H1 (cell line): ENCODE measurements around the gene EHHADH. TPM values are rescaled to one million over a fixed set of nuclear protein-coding genes. Genes with fewer than 3 reads are reported as not detected.

ENCODE experiments used
- CBX5 ChIP-seq: fragments of 300-800, 300-1000 bp; sonication (generic); IDR thresholded peaks from 2 replicates; pipeline ENCODE4 v1.7.1; 2016; ENCODE audit warnings: antibody characterized with exemption, low read length, low read depth
- CBX8 ChIP-seq: fragments of 300-800, 300-1000 bp; sonication (generic); IDR thresholded peaks from 2 replicates; pipeline ENCODE4 v1.7.1; 2016; ENCODE audit warnings: low read depth, low read length, borderline replicate concordance
- CHD1 ChIP-seq: IDR thresholded peaks from 2 replicates; pipeline ENCODE4 v1.6.1; 2012; ENCODE audit warnings: low read depth, low read length, improper control_type of control experiment
- CHD2 ChIP-seq: IDR thresholded peaks from 2 replicates; pipeline ENCODE4 v1.6.1; 2012; ENCODE audit warnings: low read length, improper control_type of control experiment
- EGR1 ChIP-seq: IDR thresholded peaks from 2 replicates; pipeline ENCODE4 v1.6.1; 2011; ENCODE audit warnings: low read depth, low read length, borderline replicate concordance
- EZH2 ChIP-seq: fragments of 200-600 bp; sonication (generic); IDR thresholded peaks from 2 replicates; pipeline ENCODE4 v1.7.1; 2012; ENCODE audit warnings: low read depth, mild to moderate bottlenecking, moderate library complexity, low read length, inconsistent platforms; ENCODE audit not compliant: severe bottlenecking
- GTF2F1 ChIP-seq: IDR thresholded peaks from 2 replicates; pipeline ENCODE4 v1.6.1; 2012; ENCODE audit warnings: low read depth, low read length, improper control_type of control experiment, borderline replicate concordance
- KDM1A ChIP-seq: fragments of 200-600, 300-600 bp; sonication (generic); IDR thresholded peaks from 2 replicates; pipeline ENCODE4 v1.7.1; 2016; ENCODE audit warnings: mild to moderate bottlenecking, low read length, borderline replicate concordance
- KDM4A ChIP-seq: IDR thresholded peaks from one replicate; pipeline ENCODE4 v1.7.1; 2012; ENCODE audit warnings: low read depth, mild to moderate bottlenecking, moderate library complexity, low read length, inconsistent platforms; ENCODE audit not compliant: severe bottlenecking
- MAX ChIP-seq: IDR thresholded peaks from 2 replicates; pipeline ENCODE4 v1.6.1; 2012; ENCODE audit warnings: inconsistent platforms
- PHF8 ChIP-seq: fragments of 200-600 bp; sonication (generic); conservative IDR thresholded peaks from 2 replicates; pipeline ENCODE4 v1.7.1; 2012; ENCODE audit warnings: low read depth, mild to moderate bottlenecking, inconsistent platforms, low read length, moderate library complexity
- RAD21 ChIP-seq, 2 experiments: IDR thresholded peaks in 1 of 2; conservative IDR thresholded peaks in 1 of 2; 2 replicates each; pipeline ENCODE4 v1.6.1; 2011; ENCODE audit warnings: low read depth in 2 of 2, low read length in 2 of 2, improper control_type of control experiment in 1 of 2, inconsistent platforms in 1 of 2, mild to moderate bottlenecking in 1 of 2, moderate library complexity in 1 of 2
- RNF2 ChIP-seq: fragments of 200-900, 300-1000 bp; sonication (generic); IDR thresholded peaks from 2 replicates; pipeline ENCODE4 v1.7.1; 2016; ENCODE audit warnings: borderline replicate concordance, low read depth, mild to moderate bottlenecking, antibody characterized with exemption, low read length; ENCODE audit not compliant: poor library complexity, severe bottlenecking; ENCODE audit errors: missing control alignments
- SIN3A ChIP-seq, 2 experiments: IDR thresholded peaks in 1 of 2; conservative IDR thresholded peaks in 1 of 2; 2 replicates each; pipeline ENCODE4 v1.6.1; 2011 to 2012; ENCODE audit warnings: low read length in 2 of 2, improper control_type of control experiment in 1 of 2, low read depth in 1 of 2, mild to moderate bottlenecking in 1 of 2
- SP4 ChIP-seq: IDR thresholded peaks from 2 replicates; pipeline ENCODE4 v1.6.1; 2012; ENCODE audit warnings: low read length, inconsistent platforms
- SUZ12 ChIP-seq: fragments of 200-600 bp; sonication (generic); IDR thresholded peaks from 2 replicates; pipeline ENCODE4 v1.6.1; 2012; ENCODE audit warnings: mild to moderate bottlenecking, inconsistent platforms, low read length, moderate library complexity, mixed read lengths
- TAF1 ChIP-seq: IDR thresholded peaks from 2 replicates; pipeline ENCODE4 v1.6.1; 2011; ENCODE audit warnings: mild to moderate bottlenecking, low read depth, low read length
- TAF7 ChIP-seq: optimal IDR thresholded peaks from 2 replicates; pipeline ENCODE3; 2011; ENCODE audit warnings: low read depth, mild to moderate bottlenecking, inconsistent platforms, low read length, moderate library complexity, borderline replicate concordance
- TBP ChIP-seq: IDR thresholded peaks from 2 replicates; pipeline ENCODE4 v1.6.1; 2011; ENCODE audit warnings: low read depth, low read length, improper control_type of control experiment
- TCF12 ChIP-seq: IDR thresholded peaks from 2 replicates; pipeline ENCODE4 v1.6.1; 2011; ENCODE audit warnings: low read depth, mild to moderate bottlenecking, low read length
- USF2 ChIP-seq: IDR thresholded peaks from 2 replicates; pipeline ENCODE4 v1.6.1; 2011; ENCODE audit warnings: low read length, improper control_type of control experiment
- YY1 ChIP-seq: IDR thresholded peaks from 2 replicates; pipeline ENCODE4 v1.6.1; 2011; ENCODE audit warnings: low read depth, mild to moderate bottlenecking, low read length
- polyA plus RNA-seq, 7 experiments: library from polyadenylated mRNA; depleted of rRNA in 3 of 7; stranded (reverse) in 5 of 7; unstranded in 2 of 7; fragments of >200 nt in 5 of 7; fragments of 200-250 nt in 2 of 7; gene quantifications; 1 replicate in 5 of 7; 2 replicates in 1 of 7; 4 replicates in 1 of 7; pipeline versions ENCODE4 v1.2.1 to v1.2.3, GENCODE V29; 2011 to 2013; ENCODE audit warnings: missing spikeins in 2 of 7, mixed read lengths in 2 of 7
- total RNA-seq: library from RNA; stranded (reverse); fragmentation: NEBNext Ultra II Directional; extraction: Animal tissue kit (Norgen Biotek cat#: 25700); gene quantifications from 2 replicates; pipeline ENCODE4 v1.2.1, GENCODE V29; 2021

Gene EHHADH
- total and polyA plus RNA-seq, 2 of the 8 experiments (the other 6 are each of a cell fraction or from before 2014, with no cell fraction given): 1.4 to 3.5 TPM

- TF ChIP-seq TBP: peak; percentile 76; the same call in 1 of the 2 replicates
- no peak for TF ChIP-seq EZH2
- TF ChIP-seq CBX8: no peak
- TF ChIP-seq USF2: no peak
- no peak for TF ChIP-seq RAD21 (IDR thresholded peaks at IDR 0.05 in 1 of 2, conservative IDR thresholded peaks at IDR 0.05 in 1 of 2; ENCODE audit: low read depth in 2 of 2, low read length in 2 of 2)
- peak; percentile 76 for TF ChIP-seq PHF8
- no peak for TF ChIP-seq SP4
- TF ChIP-seq KDM4A: peak; percentile 96
- TF ChIP-seq CBX5: no peak
- TF ChIP-seq KDM1A: no peak
- TF ChIP-seq GTF2F1: no peak
- no peak; the same call in 1 of the 2 replicates for TF ChIP-seq MAX
- TF ChIP-seq TAF7: no peak
- TF ChIP-seq SIN3A (conservative IDR thresholded peaks at IDR 0.05 in 1 of 2, IDR thresholded peaks at IDR 0.05 in 1 of 2; ENCODE audit: low read depth in 1 of 2, low read length in 2 of 2): 0 out of 4 replicates have a peak, but pooled peaks of 1 of the 2 experiments have one; percentile 72
- peak; percentile 56; the same call in 1 of the 2 replicates for TF ChIP-seq TAF1
- TF ChIP-seq SUZ12: no peak
- TF ChIP-seq TCF12: 0 out of 2 replicates have a peak, but pooled peaks have one; percentile 3
- TF ChIP-seq YY1: no peak
- TF ChIP-seq CHD1: no peak
- TF ChIP-seq EGR1: no peak
- TF ChIP-seq RNF2: no peak
- no peak; the same call in 1 of the 2 replicates for TF ChIP-seq CHD2
Observed at GRCh38 chr3:185282696-185283373, 29.0 kb upstream of the EHHADH start (continued).
